NT2/D1 (cell line): ENCODE measurements around the gene CAPZB.

Experiments used
- YY1 ChIP-seq: IDR thresholded peaks from 2 replicates; pipeline ENCODE4 v1.6.1; 2011; ENCODE audit not compliant: insufficient read length, insufficient read depth
- ZNF274 ChIP-seq: IDR thresholded peaks from 2 replicates; pipeline ENCODE4 v1.6.1; 2011; ENCODE audit warnings: mild to moderate bottlenecking, low read depth, low read length

DNA sequence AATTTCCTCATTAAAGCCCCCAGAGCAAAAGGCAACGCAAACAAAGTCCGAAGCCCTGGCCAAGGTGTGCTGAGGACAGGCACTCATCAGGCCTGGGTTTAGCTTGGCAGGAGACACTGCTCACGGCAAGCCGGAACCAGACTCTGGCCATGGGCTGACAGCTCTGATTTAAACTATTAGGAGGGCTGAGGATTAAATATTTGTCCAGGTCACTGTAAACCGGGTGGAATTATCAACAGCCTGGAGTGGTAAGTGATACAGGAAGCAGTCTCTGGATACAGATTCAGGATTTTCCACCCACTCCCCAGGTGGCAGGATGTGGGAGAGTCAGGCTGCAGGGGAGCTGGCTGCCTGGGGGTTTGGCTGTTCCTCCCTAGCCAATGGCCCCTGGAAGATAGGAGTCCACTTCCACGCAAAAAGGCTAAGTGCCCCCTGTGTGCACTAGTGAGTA, 130.8 kb downstream of the CAPZB start:
- TF ChIP-seq YY1 (no peak), ZNF274 (no peak)
